Measurements from ENCODE around the gene SFTA2. TPM values are rescaled to one million over a fixed set of nuclear protein-coding genes. Genes with fewer than 3 reads are reported as not detected.

SFTA2 gene
- polyA plus RNA-seq, 1 experiment, result not detected

DNA sequence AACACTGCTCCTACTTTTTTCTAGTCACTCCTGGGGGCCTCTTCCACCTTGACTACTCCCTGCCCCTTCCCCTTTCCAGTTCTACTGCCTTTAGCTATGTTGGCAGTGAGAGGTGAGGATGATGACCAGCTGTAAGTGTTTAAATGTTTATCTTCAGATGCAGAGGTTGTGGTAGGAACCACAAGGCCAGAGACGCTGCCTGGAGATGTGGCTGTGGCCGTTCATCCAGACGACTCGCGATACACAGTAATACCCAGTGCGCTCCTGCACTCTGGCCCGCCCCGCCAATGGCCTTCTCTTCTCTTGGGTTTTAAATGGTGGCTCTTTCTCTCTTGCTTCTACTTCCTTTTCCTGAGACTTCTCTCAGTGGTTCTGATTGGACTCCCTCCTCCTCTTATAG is 13.3 kb downstream of the SFTA2 start:
- no peak overlapping the region for H3K27ac ChIP-seq (ENCODE audit: low read depth, low read length)
- no peak for DNase-seq (ENCODE audit: low read depth, low spot score)
- ChIA-PET POLR2A (no interaction called here), CTCF (interaction anchor here (0.6 to 9.7 kb wide), 6 partner anchors 24 to 169 kb away, joined by 3 to 261 read pairs (median 4); no protein-coding TSS in a partner anchor)
- no peaks in the 10 kb centered on the region for H3K27me3 ChIP-seq (ENCODE audit: control insufficient read depth, insufficient read depth, low read length)
- H3K4me3 ChIP-seq (ENCODE audit: low read depth, low read length), result no peak overlapping the region
- TF ChIP-seq, protein P1, sequence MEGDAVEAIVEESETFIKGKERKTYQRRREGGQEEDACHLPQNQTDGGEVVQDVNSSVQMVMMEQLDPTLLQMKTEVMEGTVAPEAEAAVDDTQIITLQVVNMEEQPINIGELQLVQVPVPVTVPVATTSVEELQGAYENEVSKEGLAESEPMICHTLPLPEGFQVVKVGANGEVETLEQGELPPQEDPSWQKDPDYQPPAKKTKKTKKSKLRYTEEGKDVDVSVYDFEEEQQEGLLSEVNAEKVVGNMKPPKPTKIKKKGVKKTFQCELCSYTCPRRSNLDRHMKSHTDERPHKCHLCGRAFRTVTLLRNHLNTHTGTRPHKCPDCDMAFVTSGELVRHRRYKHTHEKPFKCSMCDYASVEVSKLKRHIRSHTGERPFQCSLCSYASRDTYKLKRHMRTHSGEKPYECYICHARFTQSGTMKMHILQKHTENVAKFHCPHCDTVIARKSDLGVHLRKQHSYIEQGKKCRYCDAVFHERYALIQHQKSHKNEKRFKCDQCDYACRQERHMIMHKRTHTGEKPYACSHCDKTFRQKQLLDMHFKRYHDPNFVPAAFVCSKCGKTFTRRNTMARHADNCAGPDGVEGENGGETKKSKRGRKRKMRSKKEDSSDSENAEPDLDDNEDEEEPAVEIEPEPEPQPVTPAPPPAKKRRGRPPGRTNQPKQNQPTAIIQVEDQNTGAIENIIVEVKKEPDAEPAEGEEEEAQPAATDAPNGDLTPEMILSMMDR (IDR thresholded peaks at IDR 0.05; ENCODE audit: low read depth, low read length), result no peak
- H3K9me3 ChIP-seq (ENCODE audit: control insufficient read depth, insufficient read depth, low read length), result no peaks in the 10 kb centered on the region; the same call in 1 of the 2 replicates

GRCh38 chr6:30917487-30917886 is 14.5 kb downstream of the SFTA2 start:
- H3K4me3 ChIP-seq (ENCODE audit: low read depth, low read length), result no peak overlapping the region
- H3K27ac ChIP-seq (ENCODE audit: low read depth, low read length), result no peak overlapping the region
- TF ChIP-seq, protein P1 (IDR thresholded peaks at IDR 0.05; ENCODE audit: low read depth, low read length), result no peak
- no peaks in the 10 kb centered on the region for H3K27me3 ChIP-seq (ENCODE audit: control insufficient read depth, insufficient read depth, low read length)
- POLR2A ChIA-PET, result no interaction called here
- no peak for DNase-seq (ENCODE audit: low read depth, low spot score)
- CTCF ChIA-PET, result interaction anchor here (0.6 to 9.7 kb wide), 6 partner anchors 125 to 180 kb away, joined by 3 to 261 read pairs (median 65); no protein-coding TSS in a partner anchor
- no peaks in the 10 kb centered on the region for H3K9me3 ChIP-seq (ENCODE audit: control insufficient read depth, insufficient read depth, low read length)

- Histone ChIP-seq H3K27ac (ENCODE audit: low read depth, low read length) (no peak overlapping the region), H3K4me3 (ENCODE audit: low read depth, low read length) (no peak overlapping the region), H3K9me3 (ENCODE audit: control insufficient read depth, insufficient read depth, low read length) (no peaks in the 10 kb centered on the region), H3K27me3 (ENCODE audit: control insufficient read depth, insufficient read depth, low read length) (no peaks in the 10 kb centered on the region)
- CTCF ChIA-PET, result interaction anchor here (0.5 to 9.7 kb wide), 7 partner anchors 26 to 168 kb away, joined by 3 to 261 read pairs (median 10); no protein-coding TSS in a partner anchor
- POLR2A ChIA-PET, result no interaction called here
- DNase-seq (ENCODE audit: low read depth, low spot score), result no peak
- TF ChIP-seq, protein P1 (IDR thresholded peaks at IDR 0.05; ENCODE audit: low read depth, low read length), result no peak
These were observed 14.9 kb downstream of the SFTA2 start for GRCh38 chr6:30917041-30917440.

DNA sequence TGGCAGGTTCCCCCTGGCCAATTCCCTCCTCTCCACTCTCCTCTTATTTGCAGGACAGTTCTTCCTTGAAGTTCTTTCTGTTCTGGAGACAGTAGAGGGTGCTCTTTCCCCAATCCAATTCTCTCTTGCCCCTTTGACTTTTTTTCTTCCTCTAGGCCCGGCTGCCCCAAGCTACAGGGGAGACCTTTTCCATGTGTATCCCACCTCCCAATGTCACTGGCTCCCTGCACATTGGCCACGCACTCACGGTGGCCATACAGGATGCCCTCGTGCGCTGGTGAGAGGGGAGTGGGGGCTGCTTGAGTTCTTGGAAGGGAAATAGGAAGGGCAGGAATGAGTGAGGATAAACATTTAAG is 16.4 kb downstream of the SFTA2 start:
- H3K27ac ChIP-seq (ENCODE audit: low read depth, low read length), result no peak overlapping the region
- CTCF ChIA-PET, result interaction anchor here (0.5 to 9.7 kb wide), 49 partner anchors 9 to 451 kb away, joined by 3 to 261 read pairs (median 4); partner anchors contain the start of genes DHX16 and MUC21
- POLR2A ChIA-PET, result no interaction called here

More for the DNA sequence above, 16.4 kb downstream of the SFTA2 start:
- Histone ChIP-seq H3K4me3 (ENCODE audit: low read depth, low read length) (no peak overlapping the region), H3K9me3 (ENCODE audit: control insufficient read depth, insufficient read depth, low read length) (no peaks in the 10 kb centered on the region), H3K27me3 (ENCODE audit: control insufficient read depth, insufficient read depth, low read length) (no peaks in the 10 kb centered on the region)
- TF ChIP-seq, protein P1 (IDR thresholded peaks at IDR 0.05; ENCODE audit: low read depth, low read length), result peak; percentile 82
- peak; percentile 33 for DNase-seq (ENCODE audit: low read depth, low spot score)
